Stomach smooth muscle (tissue), 2 donors: ENCODE results near the gene PIK3CB.
"Not testable (repeated sequence)": the region's sequence is repeated elsewhere in the genome, so short reads cannot be mapped to it uniquely, and the experiment has no call there.

Source experiments
- H3K27ac ChIP-seq: one replicate; pipeline ENCODE4 v1.7.0; 2013; ENCODE audit warnings: mild to moderate bottlenecking, low read length, inconsistent platforms
- H3K27me3 ChIP-seq, 2 donors: one replicate each; pipeline ENCODE4 v1.7.0; 2013; ENCODE audit warnings: low read length in 2 of 2; ENCODE audit not compliant: insufficient read depth in 2 of 2, control insufficient read depth in 1 of 2
- H3K36me3 ChIP-seq, 2 donors: one replicate each; pipeline ENCODE4 v1.7.0; 2013; ENCODE audit warnings: low read length in 2 of 2; ENCODE audit not compliant: control insufficient read depth in 2 of 2, insufficient read depth in 2 of 2
- H3K4me1 ChIP-seq: one replicate; pipeline ENCODE4 v1.7.0; 2013; ENCODE audit warnings: low read length; ENCODE audit not compliant: control insufficient read depth, insufficient read depth
- H3K4me3 ChIP-seq, 2 donors: one replicate each; pipeline ENCODE4 v1.7.0; 2013; ENCODE audit warnings: low read length in 2 of 2
- H3K9ac ChIP-seq, 2 donors: one replicate each; pipeline ENCODE4 v1.7.0; 2013; ENCODE audit warnings: low read length in 2 of 2, mild to moderate bottlenecking in 1 of 2
- H3K9me3 ChIP-seq, 2 donors: one replicate each; pipeline ENCODE4 v1.7.0; 2013; ENCODE audit warnings: low read length in 2 of 2; ENCODE audit not compliant: control insufficient read depth in 2 of 2
- donor health status: healthy.
- donor health status: Pancreatic carcinoma.

The PIK3CB gene

GRCh38 chr3:138803006-138803653 lies 31.6 kb downstream of the PIK3CB start:
- no peaks in the 10 kb centered on the region for H3K9me3 ChIP-seq
- H3K27ac ChIP-seq: no peak overlapping the region
- H3K9ac ChIP-seq: no peak overlapping the region
- no peak overlapping the region for H3K4me3 ChIP-seq
- no peaks in the 10 kb centered on the region for H3K4me1 ChIP-seq
- no peaks in the 10 kb centered on the region for H3K36me3 ChIP-seq
- H3K27me3 ChIP-seq: no peaks in the 10 kb centered on the region

GRCh38 chr3:138802223-138802622 lies 32.5 kb downstream of the PIK3CB start:
- not testable (repeated sequence) for H3K4me1 ChIP-seq, H3K9me3 ChIP-seq, H3K27ac ChIP-seq, H3K9ac ChIP-seq, H3K36me3 ChIP-seq, H3K27me3 ChIP-seq, H3K4me3 ChIP-seq

GRCh38 chr3:138801792-138802191 lies 32.9 kb downstream of the PIK3CB start:
- Histone ChIP-seq H3K9me3 (no peaks in the 10 kb centered on the region), H3K36me3 (no peaks in the 10 kb centered on the region), H3K4me1 (no peaks in the 10 kb centered on the region), H3K9ac (no peak overlapping the region), H3K27me3 (no peaks in the 10 kb centered on the region), H3K27ac (no peak overlapping the region), H3K4me3 (no peak overlapping the region)

GRCh38 chr3:138800248-138800647 lies 34.5 kb downstream of the PIK3CB start:
- Histone ChIP-seq H3K27me3 (no peaks in the 10 kb centered on the region), H3K9ac (no peak overlapping the region), H3K4me3 (no peak overlapping the region), H3K4me1 (no peaks in the 10 kb centered on the region), H3K36me3 (no peaks in the 10 kb centered on the region), H3K27ac (no peak overlapping the region), H3K9me3 (no peaks in the 10 kb centered on the region)

GRCh38 chr3:138799822-138800221 lies 34.9 kb downstream of the PIK3CB start:
- Histone ChIP-seq H3K36me3 (no peaks in the 10 kb centered on the region), H3K27me3 (no peaks in the 10 kb centered on the region), H3K9ac (no peak overlapping the region), H3K4me3 (no peak overlapping the region), H3K4me1 (no peaks in the 10 kb centered on the region), H3K9me3 (no peaks in the 10 kb centered on the region), H3K27ac (no peak overlapping the region)

- Histone ChIP-seq H3K4me1 (no peaks in the 10 kb centered on the region), H3K27me3 (no peaks in the 10 kb centered on the region), H3K9me3 (no peaks in the 10 kb centered on the region), H3K9ac (no peak overlapping the region), H3K4me3 (no peak overlapping the region), H3K27ac (no peak overlapping the region), H3K36me3 (peaks cover 3 to 6% of the 10 kb centered on the region in 2 donors)
Observed at GRCh38 chr3:138797508-138798038, 37.2 kb downstream of the PIK3CB start.

- no peaks in the 10 kb centered on the region for H3K4me1 ChIP-seq
- no peaks in the 10 kb centered on the region for H3K27me3 ChIP-seq
- no peaks in the 10 kb centered on the region for H3K9me3 ChIP-seq
- H3K9ac ChIP-seq: no peak overlapping the region
- H3K36me3 ChIP-seq: peaks cover 4 to 6% of the 10 kb centered on the region in 2 donors
- H3K4me3 ChIP-seq: no peak overlapping the region
- H3K27ac ChIP-seq: no peak overlapping the region
Observed at GRCh38 chr3:138796761-138797160, 38.0 kb downstream of the PIK3CB start.

- no peak overlapping the region for H3K9ac ChIP-seq
- no peaks in the 10 kb centered on the region for H3K4me1 ChIP-seq
- H3K4me3 ChIP-seq: no peak overlapping the region
- peaks cover 0 to 5% of the 10 kb centered on the region in 2 donors for H3K36me3 ChIP-seq
- H3K9me3 ChIP-seq: no peaks in the 10 kb centered on the region
- H3K27ac ChIP-seq: no peak overlapping the region
- H3K27me3 ChIP-seq: no peaks in the 10 kb centered on the region
Observed at GRCh38 chr3:138786788-138787271, 47.9 kb downstream of the PIK3CB start.

GRCh38 chr3:138785951-138786350 lies 48.8 kb downstream of the PIK3CB start:
- Histone ChIP-seq H3K9ac (no peak overlapping the region), H3K27ac (no peak overlapping the region), H3K4me3 (no peak overlapping the region), H3K4me1 (no peaks in the 10 kb centered on the region), H3K27me3 (no peaks in the 10 kb centered on the region), H3K36me3 (no peaks in the 10 kb centered on the region), H3K9me3 (no peaks in the 10 kb centered on the region)

GRCh38 chr3:138785362-138785857 lies 49.3 kb downstream of the PIK3CB start:
- not testable (repeated sequence) for H3K4me1 ChIP-seq, H3K27me3 ChIP-seq, H3K27ac ChIP-seq, H3K9ac ChIP-seq, H3K9me3 ChIP-seq, H3K4me3 ChIP-seq, H3K36me3 ChIP-seq

GRCh38 chr3:138782755-138783154 lies 52.0 kb downstream of the PIK3CB start:
- Histone ChIP-seq H3K9me3 (no peaks in the 10 kb centered on the region), H3K4me1 (no peaks in the 10 kb centered on the region), H3K4me3 (no peak overlapping the region), H3K36me3 (no peaks in the 10 kb centered on the region), H3K27me3 (no peaks in the 10 kb centered on the region), H3K9ac (no peak overlapping the region), H3K27ac (no peak overlapping the region)
